PFSK-1 (cell line): ENCODE results near the gene RUNX2.

ENCODE experiments used
- FOXP2 ChIP-seq: optimal IDR thresholded peaks from 2 replicates; pipeline ENCODE3; 2011; ENCODE audit warnings: borderline replicate concordance, control low read depth, inconsistent platforms; ENCODE audit not compliant: insufficient read depth; ENCODE audit errors: extremely low read length, extremely low read depth
- POLR2AphosphoS5 ChIP-seq: IDR thresholded peaks from 2 replicates; pipeline ENCODE4 v1.6.1; 2012; ENCODE audit warnings: low read depth, mild to moderate bottlenecking, control low read depth, low read length, moderate library complexity

- TF ChIP-seq POLR2AphosphoS5 (no peak), FOXP2 (no peak)
These were observed 249.8 kb downstream of the RUNX2 start for GRCh38 chr6:45577836-45578504.
